ENCODE results near the gene INO80C.

The INO80C gene

GRCh38 chr18:35431374-35431741 is 66.4 kb downstream of the INO80C start:
- DNase-seq (ENCODE audit: low spot score), result no peak
- in situ Hi-C loops (cut with MboI; ENCODE audit: low pct_unique_long_range_greater_than_20kb, low sequenced_read_pairs, unreplicated experiment), result no loop called here
- no peak for TF ChIP-seq CTCF (IDR thresholded peaks at IDR 0.05; ENCODE audit: extremely low read depth, insufficient read depth, missing control alignments)

- DNase-seq (ENCODE audit: low spot score), result no peak
- no peak for TF ChIP-seq CTCF (IDR thresholded peaks at IDR 0.05; ENCODE audit: extremely low read depth, insufficient read depth, missing control alignments)
- in situ Hi-C loops (cut with MboI; ENCODE audit: low pct_unique_long_range_greater_than_20kb, low sequenced_read_pairs, unreplicated experiment), result no loop called here
Observed at GRCh38 chr18:35430721-35431373, 66.9 kb downstream of the INO80C start.

GRCh38 chr18:35426786-35427185 is 71.0 kb downstream of the INO80C start:
- in situ Hi-C loops (cut with MboI; ENCODE audit: low pct_unique_long_range_greater_than_20kb, low sequenced_read_pairs, unreplicated experiment), result no loop called here
- DNase-seq (ENCODE audit: low spot score), result no peak
- no peak for TF ChIP-seq CTCF (IDR thresholded peaks at IDR 0.05; ENCODE audit: extremely low read depth, insufficient read depth, missing control alignments)

- no peak for DNase-seq (ENCODE audit: low spot score)
- in situ Hi-C loops (cut with MboI; ENCODE audit: low pct_unique_long_range_greater_than_20kb, low sequenced_read_pairs, unreplicated experiment), result no loop called here
- no peak for TF ChIP-seq CTCF (IDR thresholded peaks at IDR 0.05; ENCODE audit: extremely low read depth, insufficient read depth, missing control alignments)
Observed at GRCh38 chr18:35424356-35424755, 73.4 kb downstream of the INO80C start.

- no peak for TF ChIP-seq CTCF (IDR thresholded peaks at IDR 0.05; ENCODE audit: extremely low read depth, insufficient read depth, missing control alignments)
- in situ Hi-C loops (cut with MboI; ENCODE audit: low pct_unique_long_range_greater_than_20kb, low sequenced_read_pairs, unreplicated experiment), result no loop called here
- DNase-seq (ENCODE audit: low spot score), result no peak
Observed at GRCh38 chr18:35422237-35422636, 75.5 kb downstream of the INO80C start.

- TF ChIP-seq CTCF (IDR thresholded peaks at IDR 0.05; ENCODE audit: extremely low read depth, insufficient read depth, missing control alignments), result no peak
- no peak for DNase-seq (ENCODE audit: low spot score)
- in situ Hi-C loops (cut with MboI; ENCODE audit: low pct_unique_long_range_greater_than_20kb, low sequenced_read_pairs, unreplicated experiment), result no loop called here
Observed at GRCh38 chr18:35418610-35419009, 79.2 kb downstream of the INO80C start.
